NCI-H1105 treated with DMSO at 0.1 percent for 48 hours (cell line): ENCODE measurements around the gene FLRT3.

Experiments used
- DNase-seq: peaks from one replicate; lab custom pipeline; 2025; lab: John Stamatoyannopoulos, UW

FLRT3 gene

DNA sequence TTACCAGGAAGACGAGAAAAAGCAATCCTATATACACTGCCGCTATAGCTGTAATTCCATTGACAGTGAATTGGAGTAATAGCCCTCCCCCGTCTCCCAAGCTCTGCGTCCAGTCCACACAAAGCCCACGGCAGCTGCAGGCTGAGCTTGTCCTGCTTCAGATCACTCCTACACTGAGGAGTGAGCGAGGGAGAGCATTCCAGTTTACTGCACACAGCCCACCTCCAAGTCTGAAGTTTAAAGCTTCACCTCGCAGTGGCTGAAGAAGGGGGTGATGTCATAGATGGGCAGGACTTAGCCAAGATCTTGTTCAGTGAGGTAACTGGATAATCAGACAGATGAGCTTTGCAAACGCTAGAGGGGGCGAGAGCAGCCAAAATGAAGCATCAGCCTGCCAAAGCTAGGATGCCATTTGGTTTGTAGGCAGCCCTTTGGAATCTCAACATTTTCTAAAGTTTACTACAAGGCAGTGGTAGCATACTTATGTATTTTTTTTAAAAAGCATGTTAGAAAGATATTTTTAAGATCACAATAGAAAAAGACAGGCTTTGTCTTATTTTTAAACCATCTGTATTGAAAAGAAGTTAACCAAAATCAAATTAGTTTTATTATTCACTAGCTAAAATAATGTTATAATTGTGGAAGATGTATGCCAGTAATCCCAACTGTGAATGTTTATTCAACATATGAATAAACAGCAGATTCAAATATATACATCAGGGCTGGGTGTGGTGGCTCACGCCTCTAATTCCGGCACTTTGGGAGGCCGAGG, at the start of gene FLRT3:
FLRT3 (minus strand) TSS at position 213 of the 772 bp plus-strand sequence. CDS start 10,106 bp downstream, outside the sequence.
- peak; percentile 82 for DNase-seq

DNA sequence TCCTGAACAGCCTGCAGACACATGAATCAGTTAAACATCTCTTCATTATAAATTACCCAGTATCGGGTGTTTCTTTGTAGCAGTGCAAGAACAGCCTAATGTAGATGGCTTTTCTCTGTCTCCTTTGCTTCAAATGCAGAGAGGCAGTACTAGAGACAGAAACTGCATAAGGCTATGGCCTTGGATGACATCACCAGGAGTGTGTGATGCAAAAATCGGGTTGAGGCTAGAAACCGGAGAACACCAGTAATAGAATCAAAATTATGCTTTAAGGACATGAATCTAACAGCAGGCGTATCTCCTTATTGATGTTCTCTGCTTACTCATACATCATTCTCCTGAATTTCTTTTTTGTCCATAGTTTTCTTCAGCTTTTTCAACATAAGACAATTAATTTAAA, 49.3 kb upstream of the FLRT3 start:
- no peak for DNase-seq

DNA sequence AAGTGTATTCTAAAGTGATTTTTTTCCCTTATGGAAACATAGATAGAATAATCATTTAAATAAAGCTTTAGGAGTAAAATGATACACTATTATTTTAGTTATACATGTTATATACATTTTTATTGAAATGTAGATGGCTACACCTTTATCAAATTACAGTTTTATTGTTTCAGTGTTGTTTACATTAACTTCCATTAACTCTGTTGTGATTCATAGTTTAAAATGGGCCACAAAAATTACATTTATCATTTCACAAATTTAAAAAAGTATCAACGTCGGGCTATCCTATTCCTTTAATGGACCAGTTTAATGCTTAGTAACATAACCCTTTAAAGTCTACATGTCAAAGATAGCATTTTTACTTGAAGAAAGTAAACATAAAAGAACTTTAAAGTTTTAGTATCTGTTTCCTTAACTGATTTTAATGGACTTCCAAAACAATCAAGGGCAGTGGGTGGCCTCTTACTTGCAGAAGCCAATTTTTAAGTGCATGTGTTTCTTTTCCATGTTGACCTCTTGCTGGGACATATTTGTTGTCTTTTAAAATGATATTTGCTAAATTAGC, 47.8 kb upstream of the FLRT3 start:
- DNase-seq, result no peak

DNA sequence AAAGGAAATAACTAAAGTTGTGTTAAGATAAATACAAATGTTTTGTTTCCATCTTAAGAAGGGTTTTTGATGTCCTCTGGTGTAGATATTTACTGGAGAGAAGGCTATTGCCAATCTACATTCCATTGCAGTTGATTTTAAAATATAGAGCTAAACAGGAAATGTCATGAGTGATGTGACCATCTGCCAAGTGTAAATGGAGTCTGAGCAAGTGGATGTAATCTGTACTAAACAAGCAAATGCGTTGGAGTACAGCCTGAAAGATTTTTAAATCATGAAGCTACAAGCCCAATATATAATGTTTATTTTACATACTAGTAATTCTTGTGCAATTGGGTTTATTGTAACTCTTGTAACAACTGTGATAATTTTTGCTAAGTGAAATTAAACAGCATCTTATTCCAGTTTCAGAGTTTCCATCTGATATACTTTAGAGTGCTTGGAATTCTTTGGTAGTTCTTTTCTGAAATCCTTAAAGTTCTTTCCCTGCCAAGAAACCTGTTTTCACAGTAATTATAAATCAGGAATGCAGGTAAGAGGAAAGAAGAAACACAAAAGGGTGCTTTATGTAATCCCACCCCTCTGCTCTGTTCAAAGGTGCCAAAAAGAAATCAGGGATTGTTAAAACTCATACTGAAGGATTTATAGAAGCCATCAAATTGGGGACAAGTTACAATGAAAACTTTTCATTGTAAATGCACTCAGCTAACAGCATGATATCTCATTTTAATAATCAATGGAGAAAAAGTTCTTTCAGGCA, 47.2 kb upstream of the FLRT3 start:
- DNase-seq, result peak; percentile 5

DNA sequence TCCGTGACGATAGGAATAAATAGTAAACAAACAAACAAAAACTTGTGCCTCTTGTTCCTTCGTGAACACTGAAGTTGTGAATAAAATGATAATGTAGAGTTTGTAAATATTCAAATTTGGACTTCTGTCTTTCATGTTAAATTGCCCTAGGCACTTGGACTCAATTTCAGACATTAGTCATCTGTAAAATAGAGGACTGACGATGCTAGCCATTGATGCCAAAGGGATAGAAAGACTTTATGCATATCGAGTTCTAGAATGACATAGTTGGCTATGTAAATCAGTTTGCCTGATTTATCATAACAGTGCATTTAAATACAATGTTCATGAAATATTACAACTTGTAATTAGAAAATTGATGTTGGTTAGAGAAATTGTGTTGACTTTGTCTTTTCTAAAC, 45.9 kb upstream of the FLRT3 start:
- DNase-seq, result no peak

DNA sequence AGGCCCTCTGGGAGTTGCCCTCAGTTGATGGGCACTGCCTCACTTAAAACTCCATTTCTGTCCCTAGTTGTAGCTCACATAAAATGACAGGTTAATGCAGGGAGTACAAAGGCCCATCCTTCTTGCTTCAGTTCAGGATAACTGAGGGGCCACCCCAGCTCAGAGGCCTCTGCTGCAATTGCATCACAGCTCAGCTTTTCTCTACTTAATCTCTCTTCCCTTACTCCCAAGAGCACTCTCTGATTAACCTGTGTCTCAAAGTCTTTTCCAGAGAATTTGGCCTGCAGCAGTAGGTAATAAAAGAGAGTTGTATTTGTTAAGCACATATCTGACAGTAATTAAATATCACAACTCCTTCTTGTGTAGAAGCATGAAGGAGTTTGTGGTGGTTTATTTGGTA, 40.9 kb upstream of the FLRT3 start:
- no peak for DNase-seq

DNA sequence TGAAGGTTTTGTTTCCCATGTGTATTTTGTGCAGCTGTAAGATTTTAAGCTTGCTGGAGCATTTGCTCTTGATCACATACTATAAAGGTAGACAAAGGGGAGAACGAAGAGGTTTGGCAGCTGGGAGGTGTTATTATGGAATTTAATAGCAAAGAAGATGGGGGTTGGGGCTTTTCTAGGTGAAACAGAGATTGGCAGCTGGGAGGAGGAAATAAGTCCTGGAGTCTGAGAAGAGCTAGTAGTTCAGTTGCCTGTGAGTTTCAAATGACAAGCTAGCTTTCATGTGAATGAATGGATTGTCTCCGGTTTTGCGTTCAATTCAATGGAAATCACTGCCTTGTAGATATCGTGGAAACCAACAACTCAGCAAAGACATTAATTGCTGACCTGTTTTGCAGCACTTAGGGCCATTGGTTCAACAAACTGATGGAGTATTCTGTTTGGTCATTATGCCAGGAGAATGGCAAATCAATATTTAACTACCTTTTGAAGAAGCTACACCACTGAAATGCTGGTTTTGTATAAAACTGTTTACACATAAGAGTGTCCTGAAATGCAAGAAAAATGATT, 38.1 kb upstream of the FLRT3 start:
- peak; percentile 85 for DNase-seq

DNA sequence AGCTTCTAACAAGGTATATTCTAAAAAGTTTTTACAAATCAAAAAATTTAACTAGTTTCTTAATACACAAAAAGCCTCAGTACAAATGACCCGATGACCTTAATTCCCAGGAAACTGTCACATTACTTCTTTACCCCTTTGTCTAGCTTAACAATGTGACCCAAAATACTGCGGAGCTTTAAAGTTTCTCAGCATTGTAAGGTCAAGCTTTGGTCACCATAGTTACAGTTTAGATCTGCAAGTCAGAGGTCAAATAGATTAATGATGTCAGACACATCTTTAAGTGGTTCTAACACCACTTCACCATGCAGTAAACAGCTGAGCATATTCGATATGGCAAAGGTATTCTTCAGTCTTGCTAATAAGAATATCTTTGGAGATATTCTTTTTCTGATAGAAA, 36.8 kb upstream of the FLRT3 start:
- DNase-seq, result no peak

DNA sequence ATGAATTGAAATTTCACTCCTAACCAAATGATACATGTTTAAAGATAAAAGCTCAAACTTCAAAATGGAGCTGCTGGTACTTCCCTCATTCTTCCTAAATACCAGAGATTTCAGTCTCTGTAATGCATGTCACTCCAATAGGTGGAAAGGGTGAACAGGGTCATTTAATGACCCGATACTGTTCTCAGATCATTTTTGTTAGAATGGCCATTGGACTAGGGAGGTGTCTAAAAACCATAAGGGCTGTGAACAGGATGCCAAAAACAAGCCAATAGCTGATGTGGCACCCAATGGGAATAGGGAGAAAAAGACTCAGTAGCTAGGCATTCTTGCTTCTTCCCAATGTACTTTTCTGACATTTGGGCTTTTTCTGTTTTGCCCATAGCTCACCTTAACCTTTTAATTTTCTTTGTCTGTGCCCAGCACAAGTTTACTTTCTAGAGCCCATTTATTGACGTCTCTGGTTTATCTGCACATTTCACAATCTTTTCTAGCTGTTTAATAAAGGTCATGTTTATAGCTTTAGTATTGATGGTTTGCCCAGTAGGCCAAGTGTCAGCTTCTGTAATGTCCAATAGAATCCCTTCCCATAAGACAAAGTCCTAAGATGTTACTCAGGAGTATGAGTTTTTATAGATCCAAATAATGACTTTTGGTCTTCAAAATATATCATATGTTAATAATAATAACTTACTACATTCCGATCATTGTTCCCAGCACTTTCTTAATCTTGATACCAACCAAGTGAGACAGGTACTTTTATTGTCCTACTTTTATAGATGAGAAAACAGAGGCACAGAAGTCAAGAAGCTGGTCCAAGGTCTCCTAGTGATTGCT, 24.3 kb upstream of the FLRT3 start:
- DNase-seq, result no peak

DNA sequence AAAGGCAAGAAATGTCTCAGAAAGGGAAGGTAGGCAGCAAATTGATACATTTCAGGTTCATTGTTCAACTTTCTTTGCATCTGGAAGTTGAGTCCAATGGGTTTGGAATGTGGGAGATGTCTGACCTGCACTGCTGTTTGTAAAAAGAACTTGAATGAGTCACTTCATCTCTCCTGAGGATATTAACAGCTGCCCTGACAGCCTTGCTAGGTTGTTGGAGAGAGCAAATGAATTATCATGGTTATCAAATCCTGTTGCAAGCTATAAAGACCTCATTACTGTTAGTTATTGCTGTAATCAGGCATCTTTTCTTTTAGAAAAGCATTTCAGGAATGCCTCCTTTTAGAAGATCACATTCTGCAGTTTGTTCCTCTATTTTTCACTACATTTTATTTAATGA, 23.0 kb upstream of the FLRT3 start:
- no peak for DNase-seq

DNA sequence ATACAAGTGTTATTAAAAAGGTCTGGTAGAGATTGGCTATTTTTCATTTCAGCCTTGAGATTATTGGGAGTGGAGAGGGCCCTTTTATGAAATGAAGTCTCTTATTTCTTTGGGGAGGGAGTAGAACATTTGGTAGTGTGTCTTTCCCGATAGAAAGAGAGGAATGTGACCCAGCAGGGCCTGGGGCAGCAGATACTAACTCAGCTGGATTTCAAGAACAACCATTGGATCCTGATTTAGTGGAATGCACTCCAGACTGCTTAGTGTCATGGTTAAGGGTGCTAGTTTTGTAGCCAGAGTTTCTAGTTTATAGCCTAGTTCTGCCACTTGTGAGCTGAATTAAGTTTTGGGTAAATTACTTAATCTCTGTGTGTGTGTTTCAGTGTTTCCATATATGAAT, 18.4 kb upstream of the FLRT3 start:
- DNase-seq, result no peak

DNA sequence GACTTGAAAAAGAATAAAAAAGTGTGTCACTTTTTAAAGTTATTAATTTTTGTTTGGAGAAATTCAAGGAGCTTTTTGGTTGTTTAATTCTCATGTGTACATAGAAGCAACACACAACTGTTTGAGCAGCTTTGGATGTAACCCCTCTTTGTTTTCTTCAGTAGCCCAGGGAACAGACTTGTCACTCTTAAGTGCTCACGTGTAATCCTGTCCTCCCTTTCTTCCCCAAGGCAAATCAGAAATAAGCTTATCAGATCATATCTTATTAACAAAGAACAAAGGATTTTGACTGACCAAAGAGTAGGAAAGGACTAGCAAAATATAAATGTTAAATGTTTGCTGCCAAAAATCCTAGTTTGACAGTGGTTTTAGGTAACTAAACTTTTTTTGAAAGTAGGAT, 7.3 kb upstream of the FLRT3 start:
- DNase-seq, result peak; percentile 4

DNA sequence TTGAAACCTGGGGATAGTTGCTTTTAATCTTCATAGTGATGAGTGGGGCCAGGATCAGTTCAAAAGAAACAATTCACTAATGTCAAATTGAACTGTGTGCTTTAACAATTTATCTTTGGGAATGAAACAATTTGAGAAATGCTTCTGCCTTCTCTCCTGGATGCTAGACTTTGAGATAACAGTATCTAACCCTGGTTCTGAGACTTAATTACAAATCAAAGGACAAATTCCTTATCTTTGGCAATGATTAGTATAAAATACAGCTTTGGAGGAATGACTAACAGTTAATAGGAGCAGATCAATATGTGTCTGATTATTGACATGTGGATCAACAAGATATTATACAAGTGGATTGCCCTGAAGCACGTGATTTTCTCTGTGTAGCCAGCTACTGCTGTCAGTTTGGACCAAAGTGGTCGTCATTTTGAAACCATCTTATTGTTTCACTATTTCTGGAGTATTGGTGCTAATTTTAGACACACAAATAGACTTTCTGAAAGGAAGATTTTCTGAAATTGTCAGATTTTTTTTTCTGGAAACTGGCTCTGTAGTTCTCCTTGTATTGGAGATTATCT, 6.2 kb upstream of the FLRT3 start:
- DNase-seq, result no peak

DNA sequence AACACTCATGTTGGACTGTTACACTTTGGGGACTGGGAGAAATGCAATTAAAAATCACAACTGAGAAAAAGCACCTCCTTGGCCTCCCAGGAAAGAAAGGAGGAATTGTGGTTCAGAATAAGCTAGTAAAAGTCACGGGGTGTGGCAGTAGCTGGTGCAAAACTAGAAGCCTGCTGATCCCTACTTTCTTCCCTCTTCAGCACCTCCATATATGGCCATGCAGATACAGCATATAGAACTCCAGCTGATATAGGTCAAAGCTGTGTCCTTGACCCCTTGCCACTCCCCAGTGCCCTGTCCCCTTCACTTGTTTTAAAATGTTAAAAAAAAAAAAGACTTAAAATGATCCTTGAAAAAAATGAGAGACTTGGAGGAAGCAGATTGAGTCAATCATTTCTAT, 5.5 kb upstream of the FLRT3 start:
- no peak for DNase-seq

DNA sequence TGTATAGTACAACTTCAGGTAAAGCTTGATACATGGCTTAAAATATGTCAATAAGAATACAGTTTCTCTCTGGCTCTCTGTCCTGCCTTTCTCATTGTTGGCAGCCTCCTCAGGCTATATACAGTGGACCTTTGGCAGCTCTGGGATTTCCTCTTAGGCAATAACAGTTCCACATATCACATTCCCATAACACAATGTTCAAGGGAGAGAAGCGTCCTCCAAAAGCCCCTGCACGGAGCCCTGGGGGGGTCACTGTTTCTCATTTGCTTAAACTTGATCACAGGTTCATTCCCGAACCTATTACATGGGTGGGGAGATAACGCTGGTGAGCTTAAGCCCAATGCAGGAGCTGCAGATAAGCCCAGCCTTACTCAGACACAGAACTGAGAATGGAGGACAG, 4.4 kb upstream of the FLRT3 start:
- no peak for DNase-seq

DNA sequence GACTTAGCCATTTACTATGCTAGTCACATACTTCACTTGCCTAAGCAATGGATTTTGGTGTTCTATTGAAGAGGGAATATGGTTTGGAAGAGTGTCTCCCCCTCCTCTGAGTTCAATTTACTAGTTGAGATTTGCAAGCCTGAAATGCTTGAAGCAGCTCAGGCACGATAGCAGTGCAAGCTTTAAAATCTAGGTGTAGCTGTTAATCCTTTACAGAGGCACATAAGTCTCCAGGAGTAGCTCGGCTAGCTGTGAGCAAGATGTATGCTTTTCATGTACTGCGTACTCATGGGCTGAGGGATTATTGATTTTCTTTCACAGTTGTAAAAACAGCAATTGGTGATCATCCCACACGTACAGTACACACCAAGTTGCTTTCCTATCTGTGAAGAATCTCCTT, 726 bp downstream of the FLRT3 start:
- no peak for DNase-seq

DNA sequence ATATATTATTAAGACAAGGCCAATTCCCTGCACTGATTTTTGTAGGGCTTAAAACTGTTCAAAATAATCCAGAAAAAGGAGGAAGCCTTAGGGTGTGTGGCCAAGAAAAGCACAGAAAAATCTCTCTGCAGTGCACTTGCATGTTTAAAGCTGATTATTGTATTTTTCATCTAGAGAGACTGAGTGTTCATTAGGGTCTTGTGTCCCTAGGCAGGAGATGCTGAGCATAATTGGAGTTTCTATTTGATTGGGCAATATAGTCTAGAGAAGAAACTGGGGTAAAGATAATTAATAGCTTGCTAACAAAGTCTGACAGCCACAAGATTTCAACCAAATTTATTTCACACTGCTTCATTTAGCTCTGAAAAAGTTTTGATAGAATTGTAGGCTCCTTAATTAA, 2.4 kb downstream of the FLRT3 start:
- no peak for DNase-seq

DNA sequence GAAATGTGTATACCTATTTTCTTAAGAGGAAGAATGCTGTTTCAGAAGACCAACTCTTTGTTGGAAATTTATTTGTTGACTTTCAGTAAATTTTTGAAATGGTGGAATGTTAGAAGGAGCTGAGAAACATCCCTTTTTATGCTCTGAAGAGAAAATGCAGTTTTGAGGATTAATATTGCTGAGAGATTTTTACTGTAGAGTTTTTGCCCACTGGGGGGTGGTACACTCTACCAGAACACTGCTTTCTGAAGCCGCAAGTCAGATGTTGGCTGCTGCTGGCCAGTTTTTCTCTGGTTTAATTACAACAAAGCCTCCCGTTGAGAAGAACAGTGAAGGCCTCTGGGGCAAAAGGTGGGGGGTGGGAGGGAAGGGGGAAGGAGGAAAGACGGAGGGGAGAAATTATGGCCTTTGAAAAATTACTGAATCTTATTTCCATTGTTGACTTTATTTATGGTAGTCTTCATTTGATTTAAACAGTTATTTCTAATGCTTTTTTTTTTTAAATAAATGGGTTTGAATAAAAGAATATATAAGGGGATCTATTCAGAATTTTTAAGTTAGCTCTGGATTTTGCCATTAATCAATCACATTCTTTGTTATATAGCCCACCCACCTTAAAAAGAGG, 3.0 kb downstream of the FLRT3 start:
- DNase-seq, result peak; percentile 45

DNA sequence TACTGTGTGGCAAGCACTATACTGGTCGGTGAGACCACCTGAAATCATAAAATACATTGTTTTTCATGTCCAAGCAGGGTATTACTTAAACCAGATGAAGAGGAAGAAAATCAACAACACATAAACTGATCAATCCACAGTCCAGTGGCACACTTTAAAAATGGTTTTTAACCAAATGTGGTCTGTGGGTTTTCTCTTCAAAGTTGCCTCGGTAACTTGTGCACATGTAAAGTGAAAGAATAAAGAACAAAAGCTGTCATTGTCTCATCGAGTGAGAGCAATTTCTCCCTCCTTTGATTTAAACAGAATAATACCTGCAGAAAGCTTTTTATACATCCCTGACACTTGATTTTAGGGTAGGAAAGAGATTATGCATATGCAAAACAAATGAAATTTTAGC, 3.7 kb downstream of the FLRT3 start:
- no peak for DNase-seq

DNA sequence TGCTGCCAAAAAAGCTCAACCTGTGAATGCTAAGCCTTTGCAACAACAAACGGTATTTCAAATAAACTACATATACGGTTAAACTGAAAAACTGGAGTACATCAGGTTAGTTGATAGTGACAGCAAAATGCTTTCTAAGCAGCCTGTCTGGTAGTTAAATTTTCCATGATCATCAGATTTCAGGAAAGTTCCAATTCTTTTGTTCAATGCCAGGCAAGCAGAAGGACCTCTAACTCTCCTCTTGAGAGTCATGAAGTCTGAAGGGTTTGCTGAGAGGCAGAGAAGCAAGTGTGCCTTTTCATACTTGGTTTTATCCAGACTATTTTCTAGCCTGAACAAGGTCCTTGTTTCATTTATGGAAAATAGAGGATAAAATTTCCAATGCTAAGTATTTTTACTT, 4.5 kb downstream of the FLRT3 start:
- DNase-seq, result no peak

DNA sequence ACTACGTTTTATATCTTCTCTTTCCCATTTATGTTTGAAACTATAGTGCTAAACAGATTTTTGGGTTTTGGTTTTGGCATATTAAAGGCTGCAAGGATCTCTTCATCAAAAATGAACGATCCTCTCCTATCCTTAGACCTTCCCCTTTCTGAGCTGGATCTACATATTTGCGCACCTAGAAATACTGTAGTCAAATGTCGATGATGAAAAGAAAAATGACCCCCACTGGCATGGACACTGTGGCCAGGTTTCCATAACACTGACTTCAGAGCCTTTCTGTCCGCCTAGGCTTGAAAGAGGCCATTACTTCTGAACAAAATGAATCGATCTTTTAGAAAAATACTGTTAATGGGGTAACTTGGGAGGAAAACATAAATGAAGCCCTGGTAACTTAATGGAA, 5.8 kb downstream of the FLRT3 start:
- DNase-seq, result no peak
